Vagina (tissue), 2 donors: Measurements from ENCODE around the gene PRND. TPM values are rescaled to one million over a fixed set of nuclear protein-coding genes. Genes with fewer than 3 reads are reported as not detected.
A peak's percentile ranks its signal among the peaks of the same experiment; 100 is the strongest.
"Not testable (repeated sequence)": the region's sequence is repeated elsewhere in the genome, so short reads cannot be mapped to it uniquely, and the experiment has no call there.

Experiments
- DNase-seq, 2 donors: peaks; one replicate each; pipeline ENCODE4 v3.0.0-alpha.2; 2017; ENCODE audit errors: extremely low spot score in 2 of 2
- H3K27ac ChIP-seq: fragments of 200-600 bp; sonication (generic); one replicate; pipeline ENCODE4 v1.5.1; 2019
- H3K27me3 ChIP-seq: fragments of 200-600 bp; sonication (generic); one replicate; pipeline ENCODE4 v1.5.1; 2019
- H3K36me3 ChIP-seq, 2 donors: fragments of 200-600 bp; sonication (generic); one replicate each; pipeline ENCODE4 v1.5.1; 2017 to 2019
- H3K4me1 ChIP-seq: fragments of 200-600 bp; sonication (generic); one replicate; pipeline ENCODE4 v1.5.1; 2019
- H3K4me3 ChIP-seq, 2 donors: fragments of 200-600 bp; sonication (generic); 1 replicate in 1 of 2; 2 replicates in 1 of 2; pipeline ENCODE4 v1.5.1; 2016 to 2019
- H3K9me3 ChIP-seq: fragments of 200-600 bp; sonication (generic); one replicate; pipeline ENCODE4 v1.5.1; 2019
- POLR2A ChIP-seq, 2 donors: fragments of 450-650 bp; IDR thresholded peaks; one replicate each; pipeline ENCODE4 v1.6.1; 2017; ENCODE audit warnings: antibody characterized with exemption in 2 of 2, mild to moderate bottlenecking in 2 of 2, moderate library complexity in 2 of 2
- POLR2AphosphoS5 ChIP-seq, 2 donors: sonication (generic); formaldehyde crosslinking; IDR thresholded peaks; one replicate each; pipeline ENCODE4 v1.9.0; 2017; ENCODE audit warnings: antibody characterized with exemption in 2 of 2, mild to moderate bottlenecking in 2 of 2, low read depth in 1 of 2; ENCODE audit not compliant: insufficient read depth in 1 of 2
- intact Hi-C: fragments of 100-400 bp; cut with DNase I; formaldehyde crosslinking; loops from one replicate; pipeline ENCODE4 v1.15.1; 2023
- total RNA-seq: library from RNA; depleted of rRNA; stranded (reverse); fragments of >200 nt; gene quantifications from one replicate; pipeline ENCODE4 v1.2.3, GENCODE V29; 2016
- TF ChIP-seq, protein P1 (sequence below), 3 experiments: fragments of 450-650 bp in 2 of 3; fragments of 200-600 bp in 1 of 3; sonication (generic) in 1 of 3; IDR thresholded peaks; one replicate each; pipeline ENCODE4 v1.5.1; 2017 to 2019; ENCODE audit warnings: antibody characterized with exemption in 3 of 3, mild to moderate bottlenecking in 2 of 3, moderate library complexity in 2 of 3

PRND gene
- total RNA-seq, 1 donor from 2014 or later = not detected

DNA sequence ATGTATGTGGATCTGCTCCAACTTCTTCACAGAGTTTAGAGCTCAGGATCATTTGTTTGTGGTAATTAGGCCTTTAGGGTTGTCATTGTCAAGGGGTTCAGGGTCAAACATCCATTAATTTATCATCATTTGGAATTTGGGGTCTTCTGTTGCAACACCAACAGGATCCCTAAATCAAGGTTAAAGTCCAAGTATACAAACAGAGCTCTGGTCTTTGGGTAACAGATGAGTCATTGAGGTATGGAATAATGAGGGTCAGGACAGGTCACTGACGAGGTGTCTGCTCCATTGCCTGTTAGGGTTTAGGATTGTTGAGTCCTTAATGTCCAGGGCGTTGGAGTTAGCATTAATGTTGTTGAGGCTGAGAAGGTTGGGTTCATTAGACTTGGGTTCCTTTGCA lies 47.6 kb downstream of the PRND start:
- intact Hi-C loops = no loop called here
- no peak overlapping the region for H3K27ac ChIP-seq
- H3K9me3 ChIP-seq = no peaks in the 10 kb centered on the region
- no peaks in the 10 kb centered on the region for H3K36me3 ChIP-seq
- no peaks in the 10 kb centered on the region for H3K27me3 ChIP-seq
- H3K4me3 ChIP-seq = no peak overlapping the region
- TF ChIP-seq POLR2AphosphoS5 (IDR thresholded peaks at IDR 0.05; ENCODE audit: insufficient read depth in 1 of 2, low read depth in 1 of 2) (no peak), POLR2A (IDR thresholded peaks at IDR 0.05) (no peak)
- TF ChIP-seq, protein P1, sequence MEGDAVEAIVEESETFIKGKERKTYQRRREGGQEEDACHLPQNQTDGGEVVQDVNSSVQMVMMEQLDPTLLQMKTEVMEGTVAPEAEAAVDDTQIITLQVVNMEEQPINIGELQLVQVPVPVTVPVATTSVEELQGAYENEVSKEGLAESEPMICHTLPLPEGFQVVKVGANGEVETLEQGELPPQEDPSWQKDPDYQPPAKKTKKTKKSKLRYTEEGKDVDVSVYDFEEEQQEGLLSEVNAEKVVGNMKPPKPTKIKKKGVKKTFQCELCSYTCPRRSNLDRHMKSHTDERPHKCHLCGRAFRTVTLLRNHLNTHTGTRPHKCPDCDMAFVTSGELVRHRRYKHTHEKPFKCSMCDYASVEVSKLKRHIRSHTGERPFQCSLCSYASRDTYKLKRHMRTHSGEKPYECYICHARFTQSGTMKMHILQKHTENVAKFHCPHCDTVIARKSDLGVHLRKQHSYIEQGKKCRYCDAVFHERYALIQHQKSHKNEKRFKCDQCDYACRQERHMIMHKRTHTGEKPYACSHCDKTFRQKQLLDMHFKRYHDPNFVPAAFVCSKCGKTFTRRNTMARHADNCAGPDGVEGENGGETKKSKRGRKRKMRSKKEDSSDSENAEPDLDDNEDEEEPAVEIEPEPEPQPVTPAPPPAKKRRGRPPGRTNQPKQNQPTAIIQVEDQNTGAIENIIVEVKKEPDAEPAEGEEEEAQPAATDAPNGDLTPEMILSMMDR (IDR thresholded peaks at IDR 0.05) = no peak
- no peaks in the 10 kb centered on the region for H3K4me1 ChIP-seq
- peak in 1 of 2 donors; percentile 25 for DNase-seq

DNA sequence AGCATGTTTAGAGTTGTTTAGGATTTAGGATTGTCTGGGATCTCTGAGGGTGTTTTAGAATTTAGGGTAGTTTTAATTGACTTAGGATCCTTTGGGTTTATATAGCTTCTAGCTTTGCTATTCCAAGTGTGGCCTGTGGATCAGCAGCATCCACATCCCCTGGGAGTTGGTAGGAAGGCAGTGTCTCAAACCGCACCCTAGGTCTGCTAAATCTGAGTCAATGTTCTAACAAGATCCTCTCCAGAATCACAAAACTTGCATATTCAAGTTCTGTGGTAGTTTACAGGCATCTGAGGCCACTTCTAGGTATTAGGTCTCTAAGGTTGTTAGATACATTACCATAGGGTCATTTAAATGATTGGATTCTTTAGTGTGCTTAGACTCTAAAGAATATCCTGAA lies 48.3 kb downstream of the PRND start:
- H3K27me3 ChIP-seq = no peaks in the 10 kb centered on the region
- no peaks in the 10 kb centered on the region for H3K9me3 ChIP-seq
- no peak overlapping the region for H3K27ac ChIP-seq
- intact Hi-C loops = no loop called here
- H3K36me3 ChIP-seq = no peaks in the 10 kb centered on the region
- H3K4me3 ChIP-seq = no peak overlapping the region
- DNase-seq = peak in 1 of 2 donors; percentile 4
- TF ChIP-seq, protein P1 (IDR thresholded peaks at IDR 0.05) = no peak
- TF ChIP-seq POLR2A (IDR thresholded peaks at IDR 0.05) = no peak
- TF ChIP-seq POLR2AphosphoS5 (IDR thresholded peaks at IDR 0.05; ENCODE audit: insufficient read depth in 1 of 2, low read depth in 1 of 2) = no peak
- no peaks in the 10 kb centered on the region for H3K4me1 ChIP-seq

DNA sequence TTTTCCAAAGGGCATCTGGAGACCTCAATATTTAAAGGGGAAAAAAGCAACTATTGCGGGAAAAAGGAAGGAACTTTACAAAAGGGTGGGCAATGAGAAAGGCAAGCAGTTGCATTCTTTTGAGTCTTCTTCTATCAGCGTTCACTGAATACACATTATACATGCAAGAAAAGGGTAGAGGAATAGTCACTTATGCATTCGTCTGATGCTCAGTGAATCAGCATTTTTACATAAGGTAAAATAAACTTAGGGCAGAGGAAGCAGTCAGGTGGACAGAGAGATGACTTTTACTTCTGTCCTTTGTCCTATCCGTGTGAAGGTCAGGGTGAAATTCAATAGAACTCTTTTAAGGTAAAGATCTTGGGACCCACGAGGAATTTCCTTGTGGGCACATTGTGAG lies 49.3 kb downstream of the PRND start:
- no peak for DNase-seq
- H3K27ac ChIP-seq = no peak overlapping the region
- H3K4me3 ChIP-seq = no peak overlapping the region
- no peaks in the 10 kb centered on the region for H3K4me1 ChIP-seq
- H3K27me3 ChIP-seq = no peaks in the 10 kb centered on the region
- intact Hi-C loops = no loop called here
- TF ChIP-seq, protein P1 (IDR thresholded peaks at IDR 0.05) = no peak
- TF ChIP-seq POLR2AphosphoS5 (IDR thresholded peaks at IDR 0.05; ENCODE audit: insufficient read depth in 1 of 2, low read depth in 1 of 2) (no peak), POLR2A (IDR thresholded peaks at IDR 0.05) (no peak)
- H3K36me3 ChIP-seq = no peaks in the 10 kb centered on the region
- H3K9me3 ChIP-seq = no peaks in the 10 kb centered on the region

DNA sequence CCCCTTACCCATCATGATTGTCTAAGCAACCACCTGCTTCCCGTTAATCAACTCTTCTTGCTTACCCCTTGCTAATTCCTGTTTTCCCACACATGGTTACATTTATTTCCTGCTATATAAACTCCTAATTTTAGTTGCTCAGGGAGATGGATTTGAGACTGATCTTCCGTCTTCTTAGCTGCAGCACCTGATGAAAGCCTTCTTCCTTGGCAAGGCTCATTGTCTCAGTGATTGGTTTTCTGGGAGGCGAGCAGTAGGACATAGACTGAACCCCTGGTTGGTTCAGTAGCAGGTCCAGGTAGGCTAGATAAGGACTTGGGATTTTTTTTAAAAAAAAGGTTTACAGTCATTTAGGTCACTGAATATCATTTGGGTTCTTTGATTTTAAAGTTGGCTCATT lies 50.4 kb downstream of the PRND start:
- TF ChIP-seq, protein P1 (IDR thresholded peaks at IDR 0.05) = no peak
- TF ChIP-seq POLR2AphosphoS5 (IDR thresholded peaks at IDR 0.05; ENCODE audit: insufficient read depth in 1 of 2, low read depth in 1 of 2) (no peak), POLR2A (IDR thresholded peaks at IDR 0.05) (no peak)
- Histone ChIP-seq H3K4me3 (no peak overlapping the region), H3K27ac (no peak overlapping the region), H3K9me3 (no peaks in the 10 kb centered on the region), H3K4me1 (no peaks in the 10 kb centered on the region), H3K27me3 (no peaks in the 10 kb centered on the region), H3K36me3 (no peaks in the 10 kb centered on the region)
- intact Hi-C loops = no loop called here
- no peak for DNase-seq

DNA sequence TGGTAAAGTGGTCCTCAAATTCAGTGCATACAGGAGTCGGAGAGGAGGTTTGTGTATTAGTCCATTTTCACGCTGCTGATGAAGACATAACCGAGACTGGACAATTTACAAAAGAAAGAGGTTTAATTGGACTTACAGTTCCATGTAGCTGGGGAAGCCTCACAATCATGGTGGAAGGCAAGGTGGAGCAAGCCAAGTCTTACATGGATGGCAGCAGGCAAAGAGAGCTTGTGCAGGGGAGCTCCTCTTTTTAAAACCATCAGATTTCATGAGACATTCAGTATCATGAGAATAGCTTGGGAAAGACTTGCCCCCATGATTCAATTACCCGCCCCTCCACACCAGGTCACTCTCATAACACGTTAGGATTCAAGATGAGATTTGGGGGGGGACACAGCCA lies 51.3 kb downstream of the PRND start:
- H3K27ac ChIP-seq, H3K4me1 ChIP-seq, intact Hi-C loops, H3K4me3 ChIP-seq, DNase-seq, H3K27me3 ChIP-seq, H3K9me3 ChIP-seq, H3K36me3 ChIP-seq: not testable (repeated sequence)

DNA sequence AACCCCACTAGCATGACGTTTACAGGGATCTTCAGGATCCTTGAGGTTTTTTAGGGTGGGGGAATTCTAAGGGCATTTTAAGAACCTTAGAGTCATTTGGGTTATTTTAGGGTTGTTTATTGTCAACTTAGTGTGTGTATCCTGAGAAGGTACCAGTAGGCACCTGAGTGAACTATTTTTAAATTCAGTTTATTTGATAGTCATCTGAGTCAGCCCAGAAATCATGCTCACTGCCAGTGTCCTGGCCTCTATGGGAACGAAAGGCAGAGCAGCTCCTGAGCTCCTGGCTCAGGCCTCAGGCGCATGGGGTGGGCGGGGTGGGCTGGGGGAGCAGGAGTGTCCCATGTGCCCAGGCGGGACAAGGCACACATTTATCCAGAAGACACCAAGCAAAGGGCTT lies 52.0 kb downstream of the PRND start:
- no peak for DNase-seq
- Histone ChIP-seq H3K27me3 (no peaks in the 10 kb centered on the region), H3K36me3 (no peaks in the 10 kb centered on the region), H3K4me3 (no peak overlapping the region), H3K9me3 (no peaks in the 10 kb centered on the region), H3K4me1 (no peaks in the 10 kb centered on the region), H3K27ac (no peak overlapping the region)
- intact Hi-C loops = no loop called here
- TF ChIP-seq, protein P1 (IDR thresholded peaks at IDR 0.05) = no peak
- TF ChIP-seq POLR2A (IDR thresholded peaks at IDR 0.05) (no peak), POLR2AphosphoS5 (IDR thresholded peaks at IDR 0.05; ENCODE audit: insufficient read depth in 1 of 2, low read depth in 1 of 2) (no peak)
